B cell (primary cell): ENCODE data around the gene MRPS24. TPM values are rescaled to one million over a fixed set of nuclear protein-coding genes. Genes with fewer than 3 reads are reported as not detected.

Source experiments
- ATAC-seq: fragments of 200-7000 bp; cut with Tn5 transposase; one replicate; pipeline ENCODE4 v1.10.0; 2021; ENCODE audit warnings: low read depth, mild to moderate bottlenecking, moderate number of reproducible peaks, moderate library complexity
- CTCF ChIA-PET: fragments of 350-600 bp; sonication (Branson Sonifier 250); formaldehyde crosslinking; loops from one replicate; lab custom pipeline; 2021; ENCODE audit warnings: antibody characterized with exemption, inconsistent platforms; lab: Charles Lee
- POLR2A ChIA-PET: fragments of 350-600 bp; sonication (Branson Sonifier 250); formaldehyde crosslinking; loops from one replicate; lab custom pipeline; 2021; ENCODE audit warnings: antibody characterized with exemption; lab: Charles Lee
- DNase-seq: peaks from one replicate; pipeline ENCODE4 v3.0.0; 2013
- H2AFZ ChIP-seq: 2 replicates; pipeline ENCODE4 v1.6.1; 2012; ENCODE audit warnings: mild to moderate bottlenecking, low read depth, low read length; ENCODE audit not compliant: insufficient read depth, poor library complexity, severe bottlenecking
- H3K27ac ChIP-seq, 2 donors: 1 replicate in 1 of 2; 2 replicates in 1 of 2; pipeline ENCODE4 v1.5.1; 2012 to 2013; ENCODE audit warnings: low read length in 2 of 2, mild to moderate bottlenecking in 2 of 2, moderate library complexity in 1 of 2
- H3K27me3 ChIP-seq, 4 experiments: fragments of 200-600 bp in 1 of 4; sonication (generic) in 1 of 4; replicated peaks in 1 of 4; 1 replicate in 2 of 4; 2 replicates in 2 of 4; pipeline versions ENCODE4 v1.6.1 to v1.7.0; 2013 to 2016; ENCODE audit warnings: low read length in 3 of 4, mild to moderate bottlenecking in 2 of 4, mixed read lengths in 1 of 4, moderate library complexity in 1 of 4; ENCODE audit not compliant: insufficient read depth in 4 of 4, control insufficient read depth in 3 of 4; ENCODE audit errors: control extremely low read depth in 1 of 4
- H3K36me3 ChIP-seq, 2 experiments: replicated peaks in 1 of 2; 1 replicate in 1 of 2; 2 replicates in 1 of 2; pipeline versions ENCODE4 v1.6.1 to v1.7.1; 2013; ENCODE audit warnings: low read length in 1 of 2; ENCODE audit not compliant: insufficient read depth in 2 of 2, control insufficient read depth in 1 of 2; ENCODE audit errors: control extremely low read depth in 1 of 2, extremely low read depth in 1 of 2
- H3K4me1 ChIP-seq, 2 donors: fragments of 200-600 bp in 1 of 2; sonication (generic) in 1 of 2; 1 replicate in 1 of 2; 2 replicates in 1 of 2; pipeline versions ENCODE4 v1.5.1 to v1.6.1; 2013 to 2017; ENCODE audit warnings: low read length in 2 of 2; ENCODE audit not compliant: control insufficient read depth in 2 of 2, insufficient read depth in 2 of 2
- H3K4me2 ChIP-seq: replicated peaks from 2 replicates; pipeline ENCODE3; 2012; ENCODE audit warnings: mild to moderate bottlenecking, low read depth, low read length; ENCODE audit not compliant: poor library complexity, severe bottlenecking
- H3K4me3 ChIP-seq, 5 experiments: fragments of 200-600 bp in 1 of 5; sonication (generic) in 1 of 5; 1 replicate in 3 of 5; 2 replicates in 2 of 5; pipeline versions ENCODE4 v1.5.1 to v1.7.0; 2011 to 2016; ENCODE audit warnings: low read length in 4 of 5, mild to moderate bottlenecking in 4 of 5, low read depth in 2 of 5, control low read depth in 1 of 5, moderate library complexity in 1 of 5; ENCODE audit not compliant: insufficient read depth in 1 of 5; ENCODE audit errors: control extremely low read depth in 1 of 5, extremely low read depth in 1 of 5
- H3K79me2 ChIP-seq: fragments of 200-600 bp; sonication (generic); one replicate; pipeline ENCODE4 v1.6.0; 2016; ENCODE audit warnings: low read length; ENCODE audit not compliant: control insufficient read depth, insufficient read depth
- H3K9ac ChIP-seq: fragments of 200-600 bp; sonication (generic); 2 replicates; pipeline ENCODE4 v1.6.1; 2017; ENCODE audit warnings: mild to moderate bottlenecking, low read length, moderate library complexity
- H3K9me3 ChIP-seq, 3 donors: one replicate each; pipeline versions ENCODE4 v1.6.1 to v1.7.1; 2013; ENCODE audit warnings: low read length in 2 of 3; ENCODE audit not compliant: control insufficient read depth in 2 of 3, insufficient read depth in 1 of 3; ENCODE audit errors: control extremely low read depth in 1 of 3
- H4K20me1 ChIP-seq: 2 replicates; pipeline ENCODE4 v1.6.0; 2012; ENCODE audit warnings: mild to moderate bottlenecking, low read length; ENCODE audit not compliant: insufficient read depth, control insufficient read depth, poor library complexity, severe bottlenecking
- H3K27ac Mint-ChIP-seq: one replicate; pipeline ENCODE4 v1.8.0; 2021; ENCODE audit warnings: mixed read lengths
- H3K27me3 Mint-ChIP-seq: one replicate; pipeline ENCODE4 v1.8.0; 2021; ENCODE audit warnings: mixed read lengths
- H3K4me1 Mint-ChIP-seq: one replicate; pipeline ENCODE4 v1.8.0; 2021; ENCODE audit warnings: mixed read lengths
- H3K4me3 Mint-ChIP-seq: one replicate; pipeline ENCODE4 v1.8.0; 2021; ENCODE audit warnings: mixed read lengths
- H3K9me3 Mint-ChIP-seq: one replicate; pipeline ENCODE4 v1.8.0; 2022; ENCODE audit warnings: mixed read lengths; ENCODE audit not compliant: insufficient read depth
- EZH2 ChIP-seq: IDR thresholded peaks from 2 replicates; pipeline ENCODE4 v1.6.1; 2012; ENCODE audit warnings: borderline replicate concordance, low read depth, mild to moderate bottlenecking, moderate library complexity, low read length; ENCODE audit not compliant: insufficient read depth, poor library complexity, severe bottlenecking
- WGBS: methylation state at CpG from one replicate; pipeline ENCODE4 v1.1.5; 2013; ENCODE audit warnings: missing lambda C conversion rate; ENCODE audit not compliant: insufficient coverage; 5-methylcytosine and 5-hydroxymethylcytosine counted together
- intact Hi-C: fragments of 100-400 bp; cut with micrococcal nuclease; formaldehyde crosslinking; loops from one replicate; pipeline ENCODE4 v1.10.0; 2022
- polyA plus RNA-seq: library from polyadenylated mRNA; depleted of rRNA; stranded (reverse); fragments of >200 nt; gene quantifications from 2 replicates; pipeline ENCODE4 v1.2.3, GENCODE V29; 2012
- total RNA-seq, 2 donors: library from RNA; stranded (reverse); fragments of 120-200 nt in 1 of 2; gene quantifications; 1 replicate in 1 of 2; 2 replicates in 1 of 2; pipeline versions ENCODE4 v1.2.3 to v1.2.4, GENCODE V29; 2013 to 2022
- TF ChIP-seq, protein P1 (sequence below): fragments of 200-600 bp; IDR thresholded peaks from one replicate; pipeline ENCODE4 v1.8.0; 2022; ENCODE audit warnings: antibody characterized with exemption, mild to moderate bottlenecking

Gene MRPS24
- total and polyA plus RNA-seq, 2 donors (not counting 1 experiment from before 2014, with no cell fraction given), result 54.1 to 102 TPM

DNA sequence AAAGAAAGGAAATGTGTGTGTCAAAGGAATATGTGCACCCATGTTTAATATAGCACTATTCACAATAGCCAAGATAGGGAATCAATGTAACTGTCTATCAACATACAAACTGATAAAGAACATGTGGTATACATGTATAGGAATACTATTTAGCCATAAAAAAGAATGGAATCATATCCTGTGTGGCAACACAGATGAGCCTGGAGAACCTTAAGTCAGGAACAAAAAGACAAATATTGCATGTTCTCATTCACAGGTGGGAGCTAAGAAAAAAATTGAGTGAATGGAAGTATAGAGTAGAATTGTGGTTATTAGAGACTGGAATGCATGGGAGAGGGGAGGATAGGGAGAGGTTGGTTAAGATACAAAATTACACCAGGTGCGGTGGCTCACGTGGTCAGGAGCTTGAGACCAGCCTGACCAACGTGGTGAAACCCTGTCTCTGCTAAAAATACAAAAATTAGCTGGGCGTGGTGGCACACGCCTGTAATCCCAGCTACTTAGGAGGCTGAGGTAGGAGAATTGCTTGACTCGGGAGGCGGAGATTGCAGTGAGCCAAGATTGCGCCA, 26.6 kb upstream of the MRPS24 start:
- Histone ChIP-seq H3K4me3 (no peak overlapping the region), H3K79me2 (peaks cover 81% of the 10 kb centered on the region), H3K4me2 (no peak overlapping the region), H2AFZ (no peak overlapping the region), H3K4me1 (no peaks in the 10 kb centered on the region), H3K9ac (no peak overlapping the region), H3K36me3 (peaks cover 0 to 5% of the 10 kb centered on the region in 2 experiments), H3K9me3 (no peaks in the 10 kb centered on the region), H3K27ac (no peak overlapping the region), H4K20me1 (peaks cover 25% of the 10 kb centered on the region), H3K27me3 (no peaks in the 10 kb centered on the region)
- WGBS, result 97% methylated on average over 5 of the region's 8 CpGs
- POLR2A ChIA-PET, result no interaction called here
- no peak for ATAC-seq
- Mint-ChIP-seq H3K9me3 (no peaks in the 10 kb centered on the region), H3K4me1 (peaks cover 15% of the 10 kb centered on the region), H3K4me3 (no peak overlapping the region), H3K27ac (no peak overlapping the region), H3K27me3 (no peaks in the 10 kb centered on the region)
- intact Hi-C loops, result no loop called here
- CTCF ChIA-PET, result interaction anchor here (0.7 kb wide), 1 partner anchor 12 kb away, joined by 3 read pairs; no protein-coding TSS in a partner anchor
- DNase-seq, result no peak
- TF ChIP-seq, protein P1, sequence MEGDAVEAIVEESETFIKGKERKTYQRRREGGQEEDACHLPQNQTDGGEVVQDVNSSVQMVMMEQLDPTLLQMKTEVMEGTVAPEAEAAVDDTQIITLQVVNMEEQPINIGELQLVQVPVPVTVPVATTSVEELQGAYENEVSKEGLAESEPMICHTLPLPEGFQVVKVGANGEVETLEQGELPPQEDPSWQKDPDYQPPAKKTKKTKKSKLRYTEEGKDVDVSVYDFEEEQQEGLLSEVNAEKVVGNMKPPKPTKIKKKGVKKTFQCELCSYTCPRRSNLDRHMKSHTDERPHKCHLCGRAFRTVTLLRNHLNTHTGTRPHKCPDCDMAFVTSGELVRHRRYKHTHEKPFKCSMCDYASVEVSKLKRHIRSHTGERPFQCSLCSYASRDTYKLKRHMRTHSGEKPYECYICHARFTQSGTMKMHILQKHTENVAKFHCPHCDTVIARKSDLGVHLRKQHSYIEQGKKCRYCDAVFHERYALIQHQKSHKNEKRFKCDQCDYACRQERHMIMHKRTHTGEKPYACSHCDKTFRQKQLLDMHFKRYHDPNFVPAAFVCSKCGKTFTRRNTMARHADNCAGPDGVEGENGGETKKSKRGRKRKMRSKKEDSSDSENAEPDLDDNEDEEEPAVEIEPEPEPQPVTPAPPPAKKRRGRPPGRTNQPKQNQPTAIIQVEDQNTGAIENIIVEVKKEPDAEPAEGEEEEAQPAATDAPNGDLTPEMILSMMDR, result no peak
- TF ChIP-seq EZH2, result no peak

DNA sequence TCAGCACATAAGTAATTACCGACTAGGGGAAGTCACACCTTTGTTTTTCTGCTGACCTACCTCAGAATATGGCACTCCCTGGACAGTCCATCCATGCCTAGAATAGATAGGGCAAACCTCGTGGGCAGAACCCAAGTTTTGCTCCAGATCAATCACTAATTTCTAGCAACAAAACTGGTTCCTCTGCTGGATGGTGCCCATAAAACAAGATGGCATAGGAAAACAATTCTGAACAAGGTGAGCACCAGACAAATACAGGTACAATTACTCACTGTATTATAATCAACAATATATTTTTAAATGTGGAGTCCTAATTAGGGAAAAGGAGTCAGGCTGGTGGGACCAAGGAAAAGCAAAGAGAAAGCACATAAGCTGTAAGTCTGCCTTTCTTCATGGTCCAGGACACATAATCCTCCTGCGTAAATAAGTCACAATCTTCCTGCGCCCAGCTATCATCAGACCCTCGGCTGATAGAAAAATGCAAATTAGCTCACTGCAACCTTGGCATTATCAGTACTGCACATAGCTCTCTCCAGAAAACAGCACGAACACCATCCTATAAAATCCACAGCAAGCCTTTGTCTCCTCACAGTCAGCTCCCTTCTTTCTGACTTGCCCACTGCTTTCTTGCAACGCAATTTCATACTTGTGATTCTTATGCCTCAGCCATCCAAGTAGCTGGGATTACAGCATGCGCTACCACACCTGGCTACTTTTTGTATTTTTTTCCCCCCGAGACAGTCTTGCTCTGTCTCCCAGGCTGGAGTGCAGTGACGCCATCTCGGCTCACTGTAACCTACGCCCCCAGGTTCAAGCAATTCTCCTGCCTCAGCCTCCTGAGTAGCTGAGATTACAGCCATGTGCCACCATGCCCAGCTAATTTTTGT, 22.0 kb upstream of the MRPS24 start:
- CTCF ChIA-PET, result no interaction called here
- Histone ChIP-seq H2AFZ (no peak overlapping the region), H3K27ac (no peak overlapping the region), H3K9me3 (no peaks in the 10 kb centered on the region), H3K27me3 (no peaks in the 10 kb centered on the region), H3K36me3 (peaks cover 0 to 5% of the 10 kb centered on the region in 2 experiments), H3K4me1 (no peaks in the 10 kb centered on the region), H3K4me2 (no peak overlapping the region), H3K79me2 (peaks cover 65% of the 10 kb centered on the region), H3K4me3 (no peak overlapping the region), H3K9ac (no peak overlapping the region), H4K20me1 (peaks cover 42% of the 10 kb centered on the region)
- POLR2A ChIA-PET, result no interaction called here
- TF ChIP-seq, protein P1, result no peak
- no peak for TF ChIP-seq EZH2
- H3K27me3 Mint-ChIP-seq, result no peaks in the 10 kb centered on the region
- DNase-seq (no peak), ATAC-seq (no peak)
- peaks cover 28% of the 10 kb centered on the region for H3K4me1 Mint-ChIP-seq
- 98% methylated on average over 8 of the region's 12 CpGs for WGBS
- intact Hi-C loops, result no loop called here
- no peak overlapping the region for H3K4me3 Mint-ChIP-seq
- no peak overlapping the region for H3K27ac Mint-ChIP-seq
- no peaks in the 10 kb centered on the region for H3K9me3 Mint-ChIP-seq
